Astrocyte of the spinal cord (primary cell): ENCODE data around the gene SNX25.

Experiments used
- DNase-seq: peaks from one replicate; pipeline ENCODE4 v3.0.0; 2011; ENCODE audit warnings: low read depth, low spot score
- H3K4me3 ChIP-seq: 2 replicates; pipeline ENCODE4 v1.5.1; 2011; ENCODE audit warnings: low read depth, mild to moderate bottlenecking, low read length, moderate library complexity
- CTCF ChIP-seq: IDR thresholded peaks from 2 replicates; pipeline ENCODE4 v1.5.1; 2012; ENCODE audit warnings: low read depth, mild to moderate bottlenecking, low read length, inconsistent platforms
- in situ Hi-C: cut with HindIII; loops from 2 replicates; pipeline ENCODE4 v1.10.0; 2017; ENCODE audit warnings: low sequenced_read_pairs

The SNX25 gene

DNA sequence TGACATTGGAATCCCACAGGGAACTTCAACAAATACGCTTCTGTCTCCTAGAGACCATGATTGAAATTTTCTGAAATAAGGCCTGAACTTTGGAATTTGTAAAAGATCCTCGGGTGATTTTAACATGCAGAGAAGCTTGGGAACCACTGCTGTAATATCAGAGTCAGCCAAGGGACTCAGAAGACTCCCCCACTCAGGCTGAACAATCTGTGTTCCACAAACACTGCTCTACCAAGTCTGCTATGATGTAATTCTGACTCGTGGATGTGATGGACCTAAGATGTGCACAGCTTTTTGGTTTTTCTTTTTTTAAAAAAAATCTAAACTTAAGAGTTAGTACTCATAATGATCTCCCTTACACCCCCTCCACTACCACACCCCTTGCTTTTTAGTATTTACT lies 160.3 kb downstream of the SNX25 start:
- TF ChIP-seq CTCF, result no peak
- DNase-seq, result no peak
- H3K4me3 ChIP-seq, result no peak overlapping the region
- in situ Hi-C loops, result no loop called here

- in situ Hi-C loops, result no loop called here
- no peak for TF ChIP-seq CTCF
- no peak for DNase-seq
- no peak overlapping the region for H3K4me3 ChIP-seq
These were observed 161.0 kb downstream of the SNX25 start for GRCh38 chr4:185370268-185370949.

DNA sequence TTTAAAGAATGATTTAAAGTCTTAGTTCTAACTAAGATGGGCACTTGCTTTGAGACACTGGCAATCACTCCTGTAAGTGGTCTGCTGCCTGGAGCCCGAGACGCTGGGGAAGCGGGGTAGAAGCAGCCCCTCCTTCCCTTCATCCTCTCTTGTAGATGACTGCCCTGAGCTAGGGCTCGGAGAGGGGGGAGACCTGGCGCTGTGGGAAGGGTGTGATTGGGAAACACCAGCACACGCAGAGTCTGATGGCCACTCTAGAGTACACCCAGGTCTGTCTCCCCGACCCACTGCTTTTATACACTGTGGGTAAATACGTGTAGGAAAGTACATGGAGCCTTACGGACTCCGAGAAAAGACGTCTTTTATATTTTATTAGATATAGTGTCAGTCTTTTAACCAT lies 162.3 kb downstream of the SNX25 start:
- no peak for DNase-seq
- H3K4me3 ChIP-seq, result no peak overlapping the region
- in situ Hi-C loops, result no loop called here
- TF ChIP-seq CTCF, result no peak

DNA sequence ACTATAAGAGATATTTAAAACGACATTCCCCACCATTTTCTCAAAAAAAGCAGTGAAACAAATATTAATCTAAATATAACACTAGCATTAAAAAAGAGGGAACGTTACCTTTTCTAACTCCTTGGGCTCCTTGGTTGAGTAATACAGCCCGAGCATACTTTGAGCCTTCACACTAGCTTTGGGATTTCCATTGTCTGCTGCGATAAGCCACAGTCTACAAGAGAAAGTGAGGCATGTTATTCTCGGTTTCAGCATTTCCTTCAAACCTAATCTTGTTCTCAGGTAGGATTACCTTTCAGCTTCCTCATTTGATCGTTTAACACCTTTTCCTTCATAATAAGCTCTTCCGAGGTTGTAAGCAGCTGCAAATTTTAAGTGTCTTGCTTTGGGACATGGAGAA lies 164.6 kb downstream of the SNX25 start:
- H3K4me3 ChIP-seq, result no peak overlapping the region
- TF ChIP-seq CTCF, result no peak
- DNase-seq, result no peak
- in situ Hi-C loops, result no loop called here

DNA sequence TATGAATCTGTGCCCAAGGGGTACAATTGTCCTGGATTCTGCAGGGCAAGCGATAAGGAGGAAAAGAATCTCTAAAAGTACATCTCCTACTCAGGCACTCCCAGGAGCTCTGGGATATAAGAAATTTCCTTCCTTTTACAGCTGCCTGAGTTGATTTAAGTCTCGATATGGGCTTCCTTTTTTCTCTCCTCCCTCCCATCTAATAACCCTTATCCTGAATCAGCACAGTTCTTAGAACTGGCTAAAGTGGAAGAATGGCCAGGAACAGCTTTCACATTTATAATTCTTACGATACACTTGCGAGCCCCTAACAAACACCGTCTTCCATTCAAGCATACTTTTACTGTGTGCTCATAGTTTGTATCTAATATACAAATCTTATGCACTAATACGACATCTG lies 165.2 kb downstream of the SNX25 start:
- no peak overlapping the region for H3K4me3 ChIP-seq
- no peak for DNase-seq
- TF ChIP-seq CTCF, result no peak
- in situ Hi-C loops, result no loop called here

DNA sequence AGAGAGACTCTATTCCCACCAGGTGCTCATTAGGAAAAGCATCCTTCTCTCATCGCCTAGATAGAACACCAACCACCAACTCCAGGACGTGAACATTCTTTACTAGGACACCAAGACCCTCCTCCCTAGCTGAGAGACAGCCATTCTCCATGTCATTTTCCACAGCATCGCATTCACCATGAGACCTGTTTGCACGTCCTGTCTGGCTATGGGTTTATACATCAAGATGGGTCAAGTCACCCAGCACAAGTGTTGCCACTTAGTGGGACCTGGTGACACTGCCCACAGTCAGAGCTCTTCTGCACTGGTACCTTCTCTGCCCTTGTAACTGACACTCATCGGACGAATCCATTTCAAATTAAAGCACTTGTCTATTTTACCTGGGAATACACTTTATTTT lies 168.9 kb downstream of the SNX25 start:
- no peak overlapping the region for H3K4me3 ChIP-seq
- no peak for TF ChIP-seq CTCF
- no peak for DNase-seq
- in situ Hi-C loops, result no loop called here
